ENCODE results near the gene ATP6V1B1.
"Not testable (repeated sequence)": the region's sequence is repeated elsewhere in the genome, so short reads cannot be mapped to it uniquely, and the experiment has no call there.

The ATP6V1B1 gene

GRCh38 chr2:71006955-71007799 lies 71.5 kb downstream of the ATP6V1B1 start:
- H3K36me3 ChIP-seq (ENCODE audit: control insufficient read depth in 4 of 4, insufficient read depth in 4 of 4, low read length in 3 of 4), result no peaks in the 10 kb centered on the region
- H3K9me3 ChIP-seq (ENCODE audit: control extremely low read depth in 1 of 5, control insufficient read depth in 4 of 5, insufficient read depth in 2 of 5, low read depth in 1 of 5, low read length in 4 of 5), result no peaks in the 10 kb centered on the region
- H3K27me3 ChIP-seq (replicated peaks in 2 of 5; ENCODE audit: control insufficient read depth in 4 of 5, insufficient read depth in 5 of 5, low read length in 4 of 5), result peaks cover 0 to 4% (median 3%) of the 10 kb centered on the region in 5 experiments
- H3K4me3 ChIP-seq (ENCODE audit: control insufficient read depth in 1 of 7, extremely low read depth in 1 of 7, insufficient read depth in 4 of 7, low read depth in 2 of 7, low read length in 6 of 7), result no peak overlapping the region
- ChIA-PET CTCF (no interaction called here), POLR2A (no interaction called here)
- no peak overlapping the region for H3K27ac ChIP-seq (ENCODE audit: insufficient read depth in 1 of 2, low read depth in 1 of 2, low read length in 2 of 2, poor library complexity in 1 of 2, severe bottlenecking in 2 of 2)
- 100% methylated on average over 2 of the region's 5 CpGs for WGBS (ENCODE audit: insufficient coverage)
- no peaks in the 10 kb centered on the region for H3K4me1 ChIP-seq (ENCODE audit: control extremely low read depth in 1 of 4, control insufficient read depth in 4 of 4, insufficient read depth in 4 of 4, low read length in 3 of 4)
- no peak for DNase-seq

GRCh38 chr2:71008342-71008741 lies 72.6 kb downstream of the ATP6V1B1 start:
- CTCF ChIA-PET, result interaction anchor here (0.9 to 1.0 kb wide), 2 partner anchors 22 to 24 kb away, joined by 3 read pairs; no protein-coding TSS in a partner anchor
- Histone ChIP-seq H3K36me3 (ENCODE audit: control insufficient read depth in 4 of 4, insufficient read depth in 4 of 4, low read length in 3 of 4) (no peaks in the 10 kb centered on the region), H3K4me1 (ENCODE audit: control extremely low read depth in 1 of 4, control insufficient read depth in 4 of 4, insufficient read depth in 4 of 4, low read length in 3 of 4) (no peaks in the 10 kb centered on the region), H3K9me3 (ENCODE audit: control extremely low read depth in 1 of 5, control insufficient read depth in 4 of 5, insufficient read depth in 2 of 5, low read depth in 1 of 5, low read length in 4 of 5) (no peaks in the 10 kb centered on the region), H3K4me3 (ENCODE audit: control insufficient read depth in 1 of 7, extremely low read depth in 1 of 7, insufficient read depth in 4 of 7, low read depth in 2 of 7, low read length in 6 of 7) (no peak overlapping the region), H3K27ac (ENCODE audit: insufficient read depth in 1 of 2, low read depth in 1 of 2, low read length in 2 of 2, poor library complexity in 1 of 2, severe bottlenecking in 2 of 2) (no peak overlapping the region), H3K27me3 (replicated peaks in 2 of 5; ENCODE audit: control insufficient read depth in 4 of 5, insufficient read depth in 5 of 5, low read length in 4 of 5) (peaks cover 0 to 5% (median 4%) of the 10 kb centered on the region in 5 experiments)
- WGBS (ENCODE audit: insufficient coverage), result 97% methylated on average over 12 of the region's 13 CpGs
- DNase-seq, result no peak
- POLR2A ChIA-PET, result no interaction called here

GRCh38 chr2:71011786-71012185 lies 76.1 kb downstream of the ATP6V1B1 start:
- H3K9me3 ChIP-seq (ENCODE audit: control extremely low read depth in 1 of 5, control insufficient read depth in 4 of 5, insufficient read depth in 2 of 5, low read depth in 1 of 5, low read length in 4 of 5); POLR2A ChIA-PET; H3K4me1 ChIP-seq (ENCODE audit: control extremely low read depth in 1 of 4, control insufficient read depth in 4 of 4, insufficient read depth in 4 of 4, low read length in 3 of 4); H3K36me3 ChIP-seq (ENCODE audit: control insufficient read depth in 4 of 4, insufficient read depth in 4 of 4, low read length in 3 of 4); H3K27me3 ChIP-seq (replicated peaks in 2 of 5; ENCODE audit: control insufficient read depth in 4 of 5, insufficient read depth in 5 of 5, low read length in 4 of 5); H3K27ac ChIP-seq (ENCODE audit: insufficient read depth in 1 of 2, low read depth in 1 of 2, low read length in 2 of 2, poor library complexity in 1 of 2, severe bottlenecking in 2 of 2); DNase-seq; H3K4me3 ChIP-seq (ENCODE audit: control insufficient read depth in 1 of 7, extremely low read depth in 1 of 7, insufficient read depth in 4 of 7, low read depth in 2 of 7, low read length in 6 of 7); CTCF ChIA-PET: not testable (repeated sequence)
- WGBS (ENCODE audit: insufficient coverage), result 20% methylated on average over 5 of the region's 6 CpGs
